IMR-90 (cell line): ENCODE data around the gene MLLT3. TPM values are rescaled to one million over a fixed set of nuclear protein-coding genes. Genes with fewer than 3 reads are reported as not detected.

Experiments
- ATAC-seq: fragments of 200-7000 bp; cut with Tn5 transposase; 2 replicates; pipeline ENCODE4 v1.9.1; 2020; ENCODE audit warnings: low read depth, mild to moderate bottlenecking, moderate library complexity
- BruUV-seq: library from RNA; stranded (reverse); fragments of 400-500 nt; replicated peaks from 2 replicates; lab custom pipeline; 2021; lab: Mats Ljungman, UMichigan
- CTCF ChIA-PET: fragments of 300-600 bp; formaldehyde crosslinking; extraction: SDS; loops from one replicate; lab custom pipeline; 2021; ENCODE audit warnings: antibody characterized with exemption; lab: Yijun Ruan, JAX
- POLR2A ChIA-PET: fragments of 300-600 bp; sonication (Branson Sonifier 250); formaldehyde crosslinking; loops from one replicate; lab custom pipeline; 2022; ENCODE audit warnings: antibody characterized with exemption; ENCODE audit not compliant: unreplicated experiment; lab: Charles Lee
- DNase-seq: peaks from one replicate; pipeline ENCODE4 v3.0.0; 2013
- H2AFZ ChIP-seq: replicated peaks from 2 replicates; pipeline ENCODE3; 2013; ENCODE audit warnings: low read length, mild to moderate bottlenecking; ENCODE audit not compliant: poor library complexity
- H2AK5ac ChIP-seq: 2 replicates; pipeline ENCODE4 v1.6.1; 2013; ENCODE audit warnings: low read depth, low read length, inconsistent platforms
- H2AK9ac ChIP-seq: replicated peaks from 2 replicates; pipeline ENCODE3; 2013; ENCODE audit warnings: mild to moderate bottlenecking, low read depth, low read length, moderate library complexity; ENCODE audit not compliant: poor library complexity
- H2BK120ac ChIP-seq: 2 replicates; pipeline ENCODE4 v1.6.1; 2013; ENCODE audit warnings: low read depth, low read length, inconsistent platforms
- H2BK15ac ChIP-seq: 3 replicates; pipeline ENCODE4 v1.6.1; 2013; ENCODE audit warnings: low read depth, low read length, inconsistent platforms
- H2BK20ac ChIP-seq: 2 replicates; pipeline ENCODE4 v1.6.1; 2013; ENCODE audit warnings: low read depth, mild to moderate bottlenecking, inconsistent platforms, low read length, moderate library complexity
- H2BK5ac ChIP-seq: 2 replicates; pipeline ENCODE4 v1.6.1; 2013; ENCODE audit warnings: mild to moderate bottlenecking, low read depth, low read length, inconsistent platforms; ENCODE audit not compliant: poor library complexity, severe bottlenecking
- H3K14ac ChIP-seq: replicated peaks from 2 replicates; pipeline ENCODE4 v1.6.1; 2013; ENCODE audit warnings: low read depth, low read length, inconsistent platforms
- H3K18ac ChIP-seq: 2 replicates; pipeline ENCODE4 v1.6.1; 2013; ENCODE audit warnings: low read depth, low read length, control low read depth
- H3K23ac ChIP-seq: 2 replicates; pipeline ENCODE4 v1.6.1; 2013; ENCODE audit warnings: low read depth, low read length, inconsistent platforms
- H3K27ac ChIP-seq: 2 replicates; pipeline ENCODE4 v1.5.1; 2013; ENCODE audit warnings: mild to moderate bottlenecking, control low read depth, low read length; ENCODE audit not compliant: insufficient read depth
- H3K27me3 ChIP-seq: 2 replicates; pipeline ENCODE4 v1.6.1; 2013; ENCODE audit warnings: low read length; ENCODE audit not compliant: control insufficient read depth, insufficient read depth
- H3K36me3 ChIP-seq: 2 replicates; pipeline ENCODE4 v1.6.1; 2013; ENCODE audit warnings: low read length, mixed read lengths; ENCODE audit not compliant: control insufficient read depth, insufficient read depth
- H3K4ac ChIP-seq: 2 replicates; pipeline ENCODE4 v1.6.1; 2013; ENCODE audit warnings: low read depth, low read length, inconsistent platforms
- H3K4me1 ChIP-seq: 2 replicates; pipeline ENCODE4 v1.6.1; 2013; ENCODE audit warnings: low read length, mixed read lengths; ENCODE audit not compliant: control insufficient read depth, insufficient read depth
- H3K4me2 ChIP-seq: 2 replicates; pipeline ENCODE4 v1.6.1; 2013; ENCODE audit warnings: low read depth, mild to moderate bottlenecking, control low read depth, low read length, moderate library complexity
- H3K4me3 ChIP-seq: 2 replicates; pipeline ENCODE4 v1.5.1; 2013; ENCODE audit warnings: low read depth, mild to moderate bottlenecking, control low read depth, low read length, moderate library complexity; ENCODE audit not compliant: insufficient read depth
- H3K56ac ChIP-seq: 2 replicates; pipeline ENCODE4 v1.6.1; 2013; ENCODE audit warnings: low read length, inconsistent platforms; ENCODE audit not compliant: insufficient read depth; ENCODE audit errors: extremely low read depth
- H3K79me1 ChIP-seq, 2 experiments: 2 replicates each; pipeline ENCODE4 v1.6.1; 2013; ENCODE audit warnings: low read length in 2 of 2, inconsistent platforms in 1 of 2, low read depth in 1 of 2
- H3K9ac ChIP-seq: 2 replicates; pipeline ENCODE4 v1.6.1; 2013; ENCODE audit warnings: low read depth, low read length, control low read depth
- H3K9me1 ChIP-seq: 2 replicates; pipeline ENCODE4 v1.6.1; 2013; ENCODE audit warnings: low read length, inconsistent platforms; ENCODE audit not compliant: insufficient read depth
- H3K9me3 ChIP-seq: 2 replicates; pipeline ENCODE4 v1.6.1; 2013; ENCODE audit warnings: low read length; ENCODE audit not compliant: control insufficient read depth, insufficient read depth
- H4K20me1 ChIP-seq: 2 replicates; pipeline ENCODE4 v1.6.1; 2013; ENCODE audit warnings: low read length, inconsistent platforms; ENCODE audit not compliant: insufficient read depth
- H4K5ac ChIP-seq: 2 replicates; pipeline ENCODE4 v1.6.1; 2013; ENCODE audit warnings: mild to moderate bottlenecking, low read depth, low read length, control low read depth
- H4K8ac ChIP-seq, 2 experiments: 2 replicates each; pipeline ENCODE4 v1.6.1; 2013; ENCODE audit warnings: low read depth in 2 of 2, low read length in 2 of 2, control low read depth in 1 of 2, inconsistent platforms in 1 of 2
- H4K91ac ChIP-seq: 2 replicates; pipeline ENCODE4 v1.6.1; 2013; ENCODE audit warnings: low read depth, low read length, inconsistent platforms; ENCODE audit not compliant: insufficient read depth
- MXI1 ChIP-seq: IDR thresholded peaks from 2 replicates; pipeline ENCODE4 v1.6.1; 2012; ENCODE audit warnings: low read depth, mild to moderate bottlenecking, low read length, moderate library complexity, borderline replicate concordance
- WGBS, 2 experiments: methylation state at CpG; one replicate each; pipeline versions ENCODE4 v1.1.5 to v1.1.7; 2013; ENCODE audit warnings: missing lambda C conversion rate in 2 of 2; ENCODE audit not compliant: insufficient read length in 1 of 2; ENCODE audit errors: extremely low coverage in 2 of 2; 5-methylcytosine and 5-hydroxymethylcytosine counted together
- dilution Hi-C: fragments of 300-500 bp; cut with HindIII; formaldehyde crosslinking; loops from one replicate; pipeline ENCODE4 v1.14.3; 2018; ENCODE audit warnings: low sequenced_read_pairs; ENCODE audit not compliant: unreplicated experiment
- in situ Hi-C: fragments of 300-500 bp; cut with MboI; formaldehyde crosslinking; loops from 3 replicates; pipeline ENCODE4 v1.14.3; 2019; ENCODE audit warnings: low sequenced_read_pairs, inconsistent platforms, mixed read lengths
- intact Hi-C: fragments of 100-400 bp; cut with micrococcal nuclease; formaldehyde crosslinking; loops from 2 replicates; pipeline ENCODE4 v1.10.0; 2022
- polyA plus RNA-seq, 3 experiments: library from polyadenylated mRNA; depleted of rRNA; stranded (reverse); fragments of >200 nt; gene quantifications; 2 replicates each; pipeline ENCODE4 v1.2.3, GENCODE V29; 2012; ENCODE audit warnings: low replicate concordance in 1 of 3
- total RNA-seq: library from RNA; depleted of rRNA; stranded (reverse); fragments of >200 nt; gene quantifications from 2 replicates; pipeline ENCODE4 v1.2.3, GENCODE V29; 2012

The MLLT3 gene
- total and polyA plus RNA-seq, 2 of the 4 experiments (the other 2 are of a cell fraction): 10.4 to 21.1 TPM

GRCh38 chr9:20642045-20642444 lies 19.7 kb upstream of the MLLT3 start:
- H3K4ac ChIP-seq: no peak overlapping the region
- no peak overlapping the region for H3K9ac ChIP-seq
- no peak overlapping the region for H3K4me2 ChIP-seq
- intact Hi-C loops (no loop called here), dilution Hi-C loops (no loop called here), in situ Hi-C loops (no loop called here)
- DNase-seq: no peak
- no TSS peak for BruUV-seq
- H3K23ac ChIP-seq: no peak overlapping the region
- no peaks in the 10 kb centered on the region for H3K9me3 ChIP-seq
- H3K36me3 ChIP-seq: no peaks in the 10 kb centered on the region
- no peaks in the 10 kb centered on the region for H3K79me1 ChIP-seq
- H2BK5ac ChIP-seq: no peak overlapping the region
- no peak overlapping the region for H2AFZ ChIP-seq
- no peak overlapping the region for H4K5ac ChIP-seq
- H3K56ac ChIP-seq: no peak overlapping the region
- TF ChIP-seq MXI1: no peak
- H4K8ac ChIP-seq: no peak overlapping the region
- H2BK20ac ChIP-seq: no peak overlapping the region
- no peak for ATAC-seq
- no peaks in the 10 kb centered on the region for H4K20me1 ChIP-seq
- no peak overlapping the region for H2BK15ac ChIP-seq
- H3K9me1 ChIP-seq: no peaks in the 10 kb centered on the region
- H2AK5ac ChIP-seq: no peak overlapping the region
- no peak overlapping the region for H2AK9ac ChIP-seq
- H3K27ac ChIP-seq: no peak overlapping the region
- H3K4me1 ChIP-seq: peaks cover 2% of the 10 kb centered on the region; the same call in 1 of the 2 replicates
- no peaks in the 10 kb centered on the region for H3K27me3 ChIP-seq
- ChIA-PET POLR2A (no interaction called here), CTCF (no interaction called here)
- H2BK120ac ChIP-seq: no peak overlapping the region
- no peak overlapping the region for H3K4me3 ChIP-seq
- H3K14ac ChIP-seq: no peak overlapping the region
- no CpG with 5 or more reads among the region's 1 CpG for WGBS, 2 experiments
- no peak overlapping the region for H3K18ac ChIP-seq
- H4K91ac ChIP-seq: no peak overlapping the region
